ENCODE results near the gene OR5V1. TPM values are rescaled to one million over a fixed set of nuclear protein-coding genes. Genes with fewer than 3 reads are reported as not detected.

The OR5V1 gene
- total and polyA plus RNA-seq, 9 of the 15 experiments (the other 6 are each of a cell fraction or from before 2014, with no cell fraction given): not detected

GRCh38 chr6:29368765-29369164 is at the start of gene OR5V1 (continued):
- TF ChIP-seq ZNF318 (IDR thresholded peaks at IDR 0.05; ENCODE audit: borderline replicate concordance in 1 of 2, low read depth in 1 of 2) (no peak), RERE (CRISPR knock-in tag; IDR thresholded peaks at IDR 0.05; ENCODE audit: borderline replicate concordance) (no peak), KAT8 (IDR thresholded peaks at IDR 0.05; ENCODE audit: low read depth) (no peak)
